Heart left ventricle (tissue), 16 donors: Measurements from ENCODE around the gene SPP2. TPM values are rescaled to one million over a fixed set of nuclear protein-coding genes. Genes with fewer than 3 reads are reported as not detected.

Source experiments
- ATAC-seq, 4 donors: fragments of 200-7000 bp; cut with Tn5 transposase; one replicate each; pipeline ENCODE4 v1.9.1; 2020 to 2022; ENCODE audit warnings: moderate library complexity in 4 of 4, mild to moderate bottlenecking in 3 of 4, moderate number of reproducible peaks in 1 of 4
- DNase-seq, 5 donors: peaks; one replicate each; pipeline ENCODE4 v3.0.0-alpha.2; 2020
- H3K27ac ChIP-seq, 12 donors: fragments of 200-600 bp; sonication (generic) in 4 of 12; one replicate each; pipeline versions ENCODE4 v1.5.0 to v1.8.0; 2016 to 2022; ENCODE audit warnings: mild to moderate bottlenecking in 2 of 12
- H3K27me3 ChIP-seq, 9 donors: fragments of 200-600 bp; sonication (generic) in 2 of 9; one replicate each; pipeline versions ENCODE4 v1.5.1 to v1.8.0; 2016 to 2022; ENCODE audit warnings: mild to moderate bottlenecking in 3 of 9
- H3K36me3 ChIP-seq, 9 donors: fragments of 200-600 bp; sonication (generic) in 2 of 9; one replicate each; pipeline versions ENCODE4 v1.5.0 to v1.8.0; 2018 to 2022; ENCODE audit warnings: mild to moderate bottlenecking in 2 of 9
- H3K4me1 ChIP-seq, 12 donors: fragments of 200-600 bp; sonication (generic) in 4 of 12; one replicate each; pipeline versions ENCODE4 v1.5.0 to v1.8.0; 2016 to 2022; ENCODE audit warnings: mild to moderate bottlenecking in 3 of 12
- H3K4me3 ChIP-seq, 12 donors: fragments of 200-600 bp; sonication (generic) in 4 of 12; one replicate each; pipeline versions ENCODE4 v1.5.0 to v1.8.0; 2017 to 2022; ENCODE audit warnings: mild to moderate bottlenecking in 9 of 12, moderate library complexity in 4 of 12
- H3K9me3 ChIP-seq, 12 donors: fragments of 200-600 bp; sonication (generic) in 4 of 12; one replicate each; pipeline versions ENCODE4 v1.5.0 to v1.8.0; 2016 to 2022; ENCODE audit warnings: mild to moderate bottlenecking in 1 of 12
- CTCF ChIP-seq, 12 donors: fragments of 200-600 bp; sonication (generic) in 4 of 12; IDR thresholded peaks; one replicate each; pipeline versions ENCODE4 v1.5.0 to v1.8.0; 2018 to 2022; ENCODE audit warnings: antibody characterized with exemption in 12 of 12, mild to moderate bottlenecking in 5 of 12
- POLR2A ChIP-seq, 2 donors: fragments of 450-650 bp; IDR thresholded peaks; one replicate each; pipeline ENCODE4 v1.6.1; 2017; ENCODE audit warnings: antibody characterized with exemption in 2 of 2, mild to moderate bottlenecking in 2 of 2, moderate library complexity in 2 of 2
- WGBS, 4 donors: extraction: QIAGEN DNeasy Blood & Tissue Kit in 2 of 4; methylation state at CpG; one replicate each; pipeline versions ENCODE4 v1.1.5 to v1.1.7; 2013 to 2018; 5-methylcytosine and 5-hydroxymethylcytosine counted together
- intact Hi-C, 10 donors: fragments of 100-400 bp; cut with DNase I; formaldehyde crosslinking; loops; one replicate each; pipeline versions ENCODE4 v1.11.1 to v1.14.2; 2022
- polyA plus RNA-seq, 2 donors: library from polyadenylated mRNA; stranded (reverse); fragments of 200-250 nt; gene quantifications; one replicate each; pipeline ENCODE4 v1.2.3, GENCODE V29; 2013
- total RNA-seq, 9 donors: library from RNA; depleted of rRNA in 2 of 9; stranded (reverse); fragments of >200 nt in 2 of 9; fragmentation: NEBNext Ultra II Directional in 3 of 9; extraction: Animal tissue kit (Norgen Biotek cat#: 25700) in 3 of 9; gene quantifications; one replicate each; pipeline versions ENCODE4 v1.1.0 to v1.2.4, GENCODE V29; 2016 to 2023
- donor health status: ischemic (EF 13 %, LVEDD 7.1; RV severe dilation, severe dysfunction).
- donor health status: healthy with polysubstance abuse.
- donor health status: DM: no; HTN: yes; CAD: no.
- donor health status: DM: no; HTN: no; CAD: no.
- donor health status: ischemic (EF 25% LVEDD 6.9; RV normal size, moderate dysfunction).
- donor health status: ischemic (EF 25% LVEDD 5.7; RV mildly dilated, moderate dysfunction).
- donor health status: healthy.
- donor health status: DM: yes; HTN: yes; CAD: no.
- donor health status: ischemic (EF 35%, LVEDD 5.7; RV mildly dilated, moderate dysfunction).
- donor health status: nonischemic (EF 11% LVEDD 7.7; RV severe dilation, severe dysfunction).
- donor health status: DM: yes; HTN: yes; CAD: no.
- donor health status: PGD.
- donor health status: ischemic (EF 29% LVEDD 5.4; RV normal size, mild dysfunction).
- donor health status: nonischemic (EF 23%, LVEDD 6.1; RV moderate dilation, normal function).

SPP2 gene
- total and polyA plus RNA-seq, 11 donors: not detected

GRCh38 chr2:234075947-234076346 lies 25.4 kb downstream of the SPP2 start:
- no peaks in the 10 kb centered on the region for H3K4me1 ChIP-seq
- WGBS, 4 donors: 79 to 85% (median 80%) methylated on average over 8 of the region's 8 CpGs
- ATAC-seq: no peak
- peaks cover 0 to 26% (median 0%) of the 10 kb centered on the region in 9 donors for H3K27me3 ChIP-seq
- H3K36me3 ChIP-seq: no peaks in the 10 kb centered on the region
- intact Hi-C loops: no loop called here
- no peak for TF ChIP-seq POLR2A (IDR thresholded peaks at IDR 0.05)
- TF ChIP-seq CTCF (IDR thresholded peaks at IDR 0.05): no peak
- no peak overlapping the region for H3K4me3 ChIP-seq
- no peak overlapping the region for H3K27ac ChIP-seq
- no peak for DNase-seq
- no peaks in the 10 kb centered on the region for H3K9me3 ChIP-seq

GRCh38 chr2:234076451-234076850 lies 25.9 kb downstream of the SPP2 start:
- H3K36me3 ChIP-seq: no peaks in the 10 kb centered on the region
- WGBS, 4 donors: 86 to 92% (median 90%) methylated on average over 3 of the region's 3 CpGs
- intact Hi-C loops: no loop called here
- H3K9me3 ChIP-seq: no peaks in the 10 kb centered on the region
- no peak for DNase-seq
- H3K27ac ChIP-seq: no peak overlapping the region
- peaks cover 0 to 26% (median 0%) of the 10 kb centered on the region in 9 donors for H3K27me3 ChIP-seq
- TF ChIP-seq POLR2A (IDR thresholded peaks at IDR 0.05) (no peak), CTCF (IDR thresholded peaks at IDR 0.05) (no peak)
- ATAC-seq: no peak
- no peaks in the 10 kb centered on the region for H3K4me1 ChIP-seq
- no peak overlapping the region for H3K4me3 ChIP-seq

GRCh38 chr2:234078129-234078528 lies 27.6 kb downstream of the SPP2 start:
- DNase-seq: no peak
- no peak overlapping the region for H3K4me3 ChIP-seq
- no peaks in the 10 kb centered on the region for H3K9me3 ChIP-seq
- WGBS, 4 donors: 82 to 100% (median 85%) methylated on average over 2 of the region's 2 CpGs
- no peak for TF ChIP-seq CTCF (IDR thresholded peaks at IDR 0.05)
- no peak for TF ChIP-seq POLR2A (IDR thresholded peaks at IDR 0.05)
- intact Hi-C loops: no loop called here
- no peaks in the 10 kb centered on the region for H3K4me1 ChIP-seq
- ATAC-seq: no peak
- H3K36me3 ChIP-seq: no peaks in the 10 kb centered on the region
- peaks cover 0 to 26% (median 0%) of the 10 kb centered on the region in 9 donors for H3K27me3 ChIP-seq
- H3K27ac ChIP-seq: no peak overlapping the region

- no peak for TF ChIP-seq CTCF (IDR thresholded peaks at IDR 0.05)
- TF ChIP-seq POLR2A (IDR thresholded peaks at IDR 0.05): no peak
- H3K9me3 ChIP-seq: peaks cover 0 to 3% (median 0%) of the 10 kb centered on the region in 12 donors
- no peaks in the 10 kb centered on the region for H3K36me3 ChIP-seq
- no peak overlapping the region for H3K27ac ChIP-seq
- ATAC-seq (no peak), DNase-seq (no peak)
- H3K4me1 ChIP-seq: no peaks in the 10 kb centered on the region
- 57 to 64% (median 62%) methylated on average over 15 of the region's 15 CpGs for WGBS, 4 donors
- H3K27me3 ChIP-seq: peaks cover 0 to 9% (median 0%) of the 10 kb centered on the region in 9 donors
- intact Hi-C loops: no loop called here
- no peak overlapping the region for H3K4me3 ChIP-seq
These were observed 31.7 kb downstream of the SPP2 start for GRCh38 chr2:234081970-234082822.
